K562 (cell line): ENCODE data around the gene NRTN. TPM values are rescaled to one million over a fixed set of nuclear protein-coding genes. Genes with fewer than 3 reads are reported as not detected.

Experiments used
- ATF2 ChIP-seq: sonication (generic); formaldehyde crosslinking; IDR thresholded peaks from 2 replicates; pipeline ENCODE4 v1.8.1; 2022; ENCODE audit warnings: missing genetic modification reagents
- BRF1 ChIP-seq: IDR thresholded peaks from 3 replicates; pipeline ENCODE4 v1.6.1; 2011; ENCODE audit warnings: borderline replicate concordance, mild to moderate bottlenecking; ENCODE audit not compliant: insufficient read length; ENCODE audit errors: extremely low read depth
- CBX2 ChIP-seq: fragments of 200-600 bp; sonication (generic); IDR thresholded peaks from one replicate; pipeline ENCODE4 v1.6.1; 2012; ENCODE audit warnings: mild to moderate bottlenecking, low read length, inconsistent platforms; ENCODE audit not compliant: insufficient read depth, poor library complexity, severe bottlenecking
- DDX20 ChIP-seq: fragments of 450-650 bp; IDR thresholded peaks from 2 replicates; pipeline ENCODE4 v1.6.1; 2016; ENCODE audit warnings: missing genetic modification characterization, low read depth, mild to moderate bottlenecking, missing compliant biosample characterization, moderate library complexity
- EWSR1 ChIP-seq: fragments of 450-650 bp; IDR thresholded peaks from 2 replicates; pipeline ENCODE4 v1.6.1; 2018; ENCODE audit warnings: borderline replicate concordance, mild to moderate bottlenecking, low read depth, moderate library complexity; ENCODE audit not compliant: partially characterized antibody
- HMG20A ChIP-seq: fragments of 450-650 bp; formaldehyde crosslinking; conservative IDR thresholded peaks from 2 replicates; pipeline ENCODE4 v1.4.0; 2020; ENCODE audit warnings: mild to moderate bottlenecking, mixed read lengths
- NBN ChIP-seq: fragments of 450-650 bp; IDR thresholded peaks from 2 replicates; pipeline ENCODE4 v1.6.1; 2016; ENCODE audit warnings: low read depth, mild to moderate bottlenecking
- NCOA4 ChIP-seq: fragments of 450-650 bp; IDR thresholded peaks from 2 replicates; pipeline ENCODE4 v1.6.1; 2018; ENCODE audit warnings: mild to moderate bottlenecking; ENCODE audit not compliant: partially characterized antibody
- NR2C1 ChIP-seq, 2 experiments: fragments of 450-650 bp; IDR thresholded peaks; 2 replicates each; pipeline ENCODE4 v1.6.1; 2017; ENCODE audit warnings: mild to moderate bottlenecking in 2 of 2, antibody characterized with exemption in 1 of 2, inconsistent platforms in 1 of 2, missing compliant biosample characterization in 1 of 2, missing genetic modification characterization in 1 of 2
- NR4A1 ChIP-seq, 2 experiments: fragments of 250-450 bp in 1 of 2; fragments of 450-650 bp in 1 of 2; sonication (Bioruptor Pico) in 1 of 2; IDR thresholded peaks; 2 replicates each; pipeline versions ENCODE4 v1.4.0 to v1.6.1; 2016 to 2020; ENCODE audit warnings: mild to moderate bottlenecking in 2 of 2, missing compliant biosample characterization in 1 of 2, missing genetic modification characterization in 1 of 2, moderate library complexity in 1 of 2
- PATZ1 ChIP-seq: fragments of 250-450 bp; sonication (Bioruptor Pico); IDR thresholded peaks from 2 replicates; pipeline ENCODE4 v1.5.0; 2020; ENCODE audit warnings: mild to moderate bottlenecking, borderline replicate concordance
- POLR2A ChIP-seq: fragments of 450-650 bp; conservative IDR thresholded peaks from 2 replicates; pipeline ENCODE4 v1.6.1; 2016
- RFX5 ChIP-seq: IDR thresholded peaks from 2 replicates; pipeline ENCODE4 v1.6.1; 2011; ENCODE audit warnings: low read depth, mild to moderate bottlenecking, improper control_type of control experiment, low read length
- SMAD1 ChIP-seq: fragments of 150-350 bp; IDR thresholded peaks from 2 replicates; pipeline ENCODE4 v1.6.1; 2014; ENCODE audit warnings: low read length, low read depth; ENCODE audit not compliant: partially characterized antibody
- SMARCE1 ChIP-seq: fragments of 450-650 bp; IDR thresholded peaks from 2 replicates; pipeline ENCODE4 v1.7.1; 2016; ENCODE audit warnings: mild to moderate bottlenecking
- THAP12 ChIP-seq: fragments of 250-450 bp; sonication (Bioruptor Pico); IDR thresholded peaks from 2 replicates; pipeline ENCODE4 v1.9.0; 2021; ENCODE audit warnings: mild to moderate bottlenecking, inconsistent platforms
- ZBTB5 ChIP-seq: fragments of 450-650 bp; IDR thresholded peaks from 2 replicates; pipeline ENCODE4 v1.6.1; 2017; ENCODE audit warnings: antibody characterized with exemption
- polyA plus RNA-seq, 8 experiments: library from polyadenylated mRNA; depleted of rRNA in 4 of 8; stranded (reverse) in 5 of 8; unstranded in 3 of 8; fragments of >200 nt; fragmentation: Nextera tagmentation in 2 of 8; fragmentation: Illumina TruSeq in 1 of 8; extraction: Ambion mirVana in 2 of 8; extraction: Trizol in 1 of 8; gene quantifications; 2 replicates each; pipeline versions ENCODE4 v1.2.1 to v1.2.3, GENCODE V29; 2011 to 2014; ENCODE audit warnings: inconsistent platforms in 1 of 8, missing spikeins in 1 of 8
- total RNA-seq, 7 experiments: library from RNA; depleted of rRNA in 6 of 7; stranded (reverse); fragments of >200 nt in 6 of 7; fragmentation: Illumina TruSeq in 2 of 7; extraction: Trizol in 2 of 7; gene quantifications; 2 replicates each; pipeline versions ENCODE4 v1.2.1 to v1.2.3, GENCODE V29; 2011 to 2021; ENCODE audit warnings: low replicate concordance in 1 of 7

Gene NRTN
- total and polyA plus RNA-seq, 9 of the 15 experiments (the other 6 are each of a cell fraction or from before 2014, with no cell fraction given), result 0.62 to 8.1 (median 1.6) TPM; not detected in 2

- peak; percentile 98 for TF ChIP-seq POLR2A
- TF ChIP-seq NR4A1 (CRISPR knock-in tag; IDR thresholded peaks at IDR 0.05), result peak; percentile 96
- TF ChIP-seq NR4A1 (tag; IDR thresholded peaks at IDR 0.05), result peak; percentile 59
- peak; percentile 60; the same call in 1 of the 2 replicates for TF ChIP-seq ATF2 (CRISPR knock-in tag)
- peak; percentile 61; the same call in 1 of the 2 replicates for TF ChIP-seq THAP12 (CRISPR knock-in tag)
- peak; percentile 100 for TF ChIP-seq NR2C1 (IDR thresholded peaks at IDR 0.05)
- peak; percentile 99 for TF ChIP-seq NR2C1 (tag; IDR thresholded peaks at IDR 0.05)
- TF ChIP-seq NBN, result peak; percentile 61; the same call in 1 of the 2 replicates
- no peak for TF ChIP-seq NCOA4
- no peak for TF ChIP-seq HMG20A
- TF ChIP-seq PATZ1, result no peak
- peak; percentile 84 for TF ChIP-seq SMAD1
- no peak for TF ChIP-seq DDX20 (tag)
- no peak for TF ChIP-seq EWSR1
- TF ChIP-seq CBX2, result no peak
- TF ChIP-seq ZBTB5, result no peak
- TF ChIP-seq RFX5, result no peak
- TF ChIP-seq BRF1, result no peak
- TF ChIP-seq SMARCE1, result no peak
These were observed 14.0 kb upstream of the NRTN start, which contains the start of gene DUS3L (continued) for GRCh38 chr19:5790559-5791520.
